Kidney epithelial cell (primary cell): ENCODE data around the gene GTSF1L. TPM values are rescaled to one million over a fixed set of nuclear protein-coding genes. Genes with fewer than 3 reads are reported as not detected.

Source experiments
- DNase-seq: peaks from one replicate; pipeline ENCODE4 v3.0.0-alpha.2; 2010; ENCODE audit warnings: low read depth
- H3K27me3 ChIP-seq: 2 replicates; pipeline ENCODE4 v1.6.0; 2011; ENCODE audit warnings: low read length; ENCODE audit not compliant: control insufficient read depth, insufficient read depth
- H3K36me3 ChIP-seq: 2 replicates; pipeline ENCODE4 v1.5.1; 2011; ENCODE audit warnings: low read length; ENCODE audit not compliant: control insufficient read depth, insufficient read depth
- H3K4me3 ChIP-seq: 2 replicates; pipeline ENCODE4 v1.5.1; 2011; ENCODE audit warnings: low read depth, mild to moderate bottlenecking, control low read depth, low read length
- CTCF ChIP-seq: IDR thresholded peaks from 2 replicates; pipeline ENCODE4 v1.5.1; 2011; ENCODE audit warnings: mild to moderate bottlenecking, moderate library complexity, low read length, control low read depth, inconsistent platforms; ENCODE audit not compliant: insufficient read depth, poor library complexity, severe bottlenecking
- total RNA-seq: library from RNA; depleted of rRNA; stranded (reverse); fragments of >200 nt; gene quantifications from 2 replicates; pipeline ENCODE4 v1.2.3, GENCODE V29; 2015

The GTSF1L gene
- total RNA-seq, result not detected in 2 replicates

GRCh38 chr20:43726811-43727338, at the start of gene GTSF1L:
TSS of gene GTSF1L (minus strand) at chr20:43727002. CDS start at chr20:43726694, 308 bp downstream.
- Histone ChIP-seq H3K4me3 (no peak within 1 kb of the TSS), H3K27me3 (no peaks in the 10 kb centered on the region), H3K36me3 (no peaks in the 10 kb centered on the region)
- no peak for TF ChIP-seq CTCF
- no peak for DNase-seq

GRCh38 chr20:43774754-43775153, 48.0 kb upstream of the GTSF1L start:
- no peak for DNase-seq
- TF ChIP-seq CTCF, result no peak
- Histone ChIP-seq H3K36me3 (no peaks in the 10 kb centered on the region), H3K4me3 (no peak overlapping the region), H3K27me3 (no peaks in the 10 kb centered on the region)

- H3K4me3 ChIP-seq, result no peak overlapping the region
- peaks cover 10% of the 10 kb centered on the region for H3K27me3 ChIP-seq
- TF ChIP-seq CTCF, result no peak
- H3K36me3 ChIP-seq, result no peaks in the 10 kb centered on the region
- no peak for DNase-seq
Measured at GRCh38 chr20:43771503-43772190, 44.8 kb upstream of the GTSF1L start.

- no peak for TF ChIP-seq CTCF
- Histone ChIP-seq H3K36me3 (no peaks in the 10 kb centered on the region), H3K4me3 (no peak overlapping the region), H3K27me3 (peaks cover 16% of the 10 kb centered on the region)
- DNase-seq, result no peak
Measured at GRCh38 chr20:43770342-43770741, 43.5 kb upstream of the GTSF1L start.

- H3K27me3 ChIP-seq, result peaks cover 16% of the 10 kb centered on the region
- no peaks in the 10 kb centered on the region for H3K36me3 ChIP-seq
- DNase-seq, result no peak
- TF ChIP-seq CTCF, result no peak
- no peak overlapping the region for H3K4me3 ChIP-seq
Measured at GRCh38 chr20:43767686-43768474, 41.1 kb upstream of the GTSF1L start.
